Heart left ventricle (tissue), 13 donors: ENCODE measurements around the gene SCN9A.

ENCODE experiments used
- CTCF ChIP-seq, 12 donors: fragments of 200-600 bp; sonication (generic) in 4 of 12; IDR thresholded peaks; one replicate each; pipeline versions ENCODE4 v1.5.0 to v1.8.0; 2018 to 2022; ENCODE audit warnings: antibody characterized with exemption in 12 of 12, mild to moderate bottlenecking in 5 of 12
- POLR2A ChIP-seq, 2 donors: fragments of 450-650 bp; IDR thresholded peaks; one replicate each; pipeline ENCODE4 v1.6.1; 2017; ENCODE audit warnings: antibody characterized with exemption in 2 of 2, mild to moderate bottlenecking in 2 of 2, moderate library complexity in 2 of 2
- donor health status: ischemic (EF 13 %, LVEDD 7.1; RV severe dilation, severe dysfunction).
- donor health status: DM: no; HTN: yes; CAD: no.
- donor health status: DM: no; HTN: no; CAD: no.
- donor health status: ischemic (EF 25% LVEDD 6.9; RV normal size, moderate dysfunction).
- donor health status: ischemic (EF 25% LVEDD 5.7; RV mildly dilated, moderate dysfunction).
- donor health status: ischemic (EF 35%, LVEDD 5.7; RV mildly dilated, moderate dysfunction).
- donor health status: nonischemic (EF 11% LVEDD 7.7; RV severe dilation, severe dysfunction).
- donor health status: DM: yes; HTN: yes; CAD: no.
- donor health status: PGD.
- donor health status: ischemic (EF 29% LVEDD 5.4; RV normal size, mild dysfunction).
- donor health status: nonischemic (EF 23%, LVEDD 6.1; RV moderate dilation, normal function).

GRCh38 chr2:166302036-166302435 is 73.7 kb downstream of the SCN9A start:
- TF ChIP-seq POLR2A (IDR thresholded peaks at IDR 0.05) (no peak), CTCF (IDR thresholded peaks at IDR 0.05) (no peak)
